A204.1 (cell line): ENCODE measurements around the gene TNRC18.

ENCODE experiments used
- FAIRE-seq: peaks from 2 replicates; lab custom pipeline; 2012; peaks lifted over from hg19 to GRCh38; lab: Jason Lieb, UNC

TNRC18 gene

GRCh38 chr7:5403442-5403841 lies 20.2 kb downstream of the TNRC18 start:
- no peak for FAIRE-seq

DNA sequence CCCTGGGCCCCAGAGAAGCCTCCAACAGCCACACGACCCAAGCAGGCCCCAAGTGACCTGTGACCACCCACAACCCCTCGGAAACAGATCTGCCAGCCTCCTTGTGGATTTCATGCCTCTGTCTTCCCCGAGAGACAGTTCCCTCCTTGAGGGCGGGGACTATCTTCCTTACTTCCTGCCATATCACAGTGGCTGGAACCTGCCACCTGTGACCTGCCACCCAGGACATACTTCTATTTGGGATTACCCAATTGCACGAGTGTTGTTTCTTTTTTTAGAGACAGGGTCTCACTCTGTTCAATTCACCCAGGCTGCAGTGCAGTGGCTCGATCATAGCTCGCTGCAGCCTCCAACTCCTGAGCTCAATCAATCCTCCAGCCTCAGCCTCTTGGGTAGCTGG lies 25.9 kb downstream of the TNRC18 start:
- no peak for FAIRE-seq

GRCh38 chr7:5396999-5397663 lies 26.5 kb downstream of the TNRC18 start:
- no peak for FAIRE-seq

DNA sequence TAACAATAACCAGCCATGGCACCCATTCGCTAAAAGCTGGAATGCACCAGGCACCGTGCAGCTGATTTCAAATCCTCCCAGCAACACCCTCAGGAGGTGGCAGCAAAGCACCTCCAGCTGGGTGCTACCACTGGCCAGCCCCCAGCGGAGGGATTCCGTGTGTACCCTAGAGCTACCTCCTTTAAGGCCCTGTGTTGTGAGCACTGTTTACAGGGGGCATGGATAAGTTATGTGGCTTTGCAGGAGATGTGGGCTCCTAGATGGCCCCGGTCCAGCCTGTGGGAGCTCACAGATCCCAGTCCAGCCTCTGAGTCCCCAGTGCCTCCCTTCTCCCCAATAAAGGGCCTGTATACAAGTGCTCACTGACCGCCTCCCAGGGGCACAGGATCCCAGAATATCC lies 27.1 kb downstream of the TNRC18 start:
- no peak for FAIRE-seq

DNA sequence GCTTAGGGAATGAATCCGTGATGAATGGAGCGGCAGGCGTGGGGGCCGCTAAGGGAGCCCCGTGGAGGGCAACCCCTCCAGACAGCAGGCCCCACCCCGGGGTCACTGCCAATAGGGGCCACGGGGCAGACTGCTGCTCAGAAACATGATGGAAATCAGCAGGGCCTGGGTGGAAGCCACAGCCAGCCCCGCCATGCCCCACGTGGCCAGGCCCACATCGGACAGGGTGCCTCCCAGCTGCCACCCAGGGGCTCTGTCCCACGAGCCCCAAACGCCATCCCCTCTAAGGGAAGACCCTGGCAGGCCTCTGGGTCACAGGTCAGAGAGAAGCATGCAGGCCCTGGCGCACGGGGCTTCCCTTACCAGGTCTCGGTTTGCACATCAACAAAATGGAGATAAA lies 28.4 kb downstream of the TNRC18 start:
- FAIRE-seq = no peak

DNA sequence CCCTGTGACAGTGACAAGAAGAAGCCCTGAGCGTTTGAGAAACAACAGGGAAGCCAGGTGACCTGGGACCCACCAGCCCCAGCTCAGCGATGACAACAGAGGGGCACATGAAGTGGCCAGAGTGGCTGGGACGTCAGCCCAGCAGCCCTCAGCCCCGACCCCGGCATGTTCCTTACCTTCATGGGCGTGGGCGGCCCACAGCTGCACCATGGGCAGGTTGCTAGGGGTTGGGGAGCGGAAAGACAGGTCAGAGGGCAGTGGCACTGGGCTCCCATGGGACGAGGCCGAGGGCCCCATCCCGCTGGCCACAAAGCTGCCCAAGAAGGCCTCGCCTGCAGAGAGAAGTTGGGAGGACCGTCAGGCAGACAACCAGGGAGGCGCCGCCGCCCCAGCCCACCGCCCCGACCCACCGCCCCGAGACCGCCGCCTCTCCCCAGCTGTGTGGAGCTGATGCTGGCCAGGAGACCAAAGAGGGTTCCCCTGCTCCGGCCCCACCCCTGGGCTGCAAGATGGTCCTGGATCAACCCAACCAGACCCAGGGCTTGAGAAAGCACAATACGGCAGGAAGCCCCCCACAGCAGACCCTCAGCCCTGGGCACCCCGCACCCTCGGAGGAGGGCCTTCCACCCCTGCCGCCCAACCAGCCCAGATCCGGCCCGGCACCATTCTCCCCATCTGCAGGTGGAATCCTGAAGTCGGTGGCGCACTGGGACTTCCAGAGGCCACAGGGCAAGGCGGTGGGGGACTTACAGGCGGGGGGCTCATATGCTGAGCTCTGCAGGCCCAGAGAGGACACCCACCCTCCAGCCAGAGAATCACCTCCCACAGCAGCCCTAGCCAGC lies 29.1 kb downstream of the TNRC18 start:
- no peak for FAIRE-seq

DNA sequence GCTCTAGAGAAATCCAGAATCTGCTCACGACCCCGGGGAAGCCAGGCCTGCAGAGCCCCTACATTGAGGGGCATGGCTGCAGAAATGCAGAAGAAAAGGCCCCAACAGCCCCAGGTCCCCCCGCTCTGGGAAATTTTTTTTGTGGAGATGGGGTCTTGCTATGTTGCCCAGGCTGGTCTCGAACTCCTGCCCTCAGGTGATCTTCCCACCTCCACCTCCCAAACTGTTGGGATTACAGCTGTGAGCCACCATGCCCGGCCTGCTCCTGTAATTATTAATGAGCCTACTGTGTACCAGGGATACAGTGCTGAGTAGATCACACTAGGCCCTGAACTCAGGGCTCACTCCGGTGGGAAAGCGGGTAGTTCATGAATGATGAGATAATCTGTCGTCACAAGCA lies 29.9 kb downstream of the TNRC18 start:
- no peak for FAIRE-seq

DNA sequence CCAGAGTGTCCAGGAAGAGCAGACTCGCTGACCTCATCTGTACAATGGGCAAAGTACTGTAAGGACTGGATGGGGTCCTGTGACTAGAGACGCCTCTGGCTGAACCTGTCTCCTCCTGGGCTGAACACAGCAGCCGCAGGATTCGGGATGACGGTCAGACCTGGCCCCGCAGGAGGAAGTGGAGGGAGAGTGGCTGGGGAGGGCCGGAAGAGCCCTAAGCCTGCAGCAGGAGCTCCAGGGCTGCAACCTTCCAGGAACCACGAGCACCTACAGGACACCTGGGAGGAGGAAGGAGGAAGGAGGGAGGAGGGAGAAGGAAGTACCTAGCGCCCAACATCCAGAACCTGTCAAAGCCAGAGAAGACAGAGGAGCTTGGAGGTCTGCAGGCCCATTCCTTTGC lies 30.3 kb downstream of the TNRC18 start:
- no peak for FAIRE-seq

GRCh38 chr7:5390918-5391317 lies 32.7 kb downstream of the TNRC18 start:
- FAIRE-seq = no peak

- FAIRE-seq = no peak
Measured at GRCh38 chr7:5388905-5389433, 34.7 kb downstream of the TNRC18 start.

DNA sequence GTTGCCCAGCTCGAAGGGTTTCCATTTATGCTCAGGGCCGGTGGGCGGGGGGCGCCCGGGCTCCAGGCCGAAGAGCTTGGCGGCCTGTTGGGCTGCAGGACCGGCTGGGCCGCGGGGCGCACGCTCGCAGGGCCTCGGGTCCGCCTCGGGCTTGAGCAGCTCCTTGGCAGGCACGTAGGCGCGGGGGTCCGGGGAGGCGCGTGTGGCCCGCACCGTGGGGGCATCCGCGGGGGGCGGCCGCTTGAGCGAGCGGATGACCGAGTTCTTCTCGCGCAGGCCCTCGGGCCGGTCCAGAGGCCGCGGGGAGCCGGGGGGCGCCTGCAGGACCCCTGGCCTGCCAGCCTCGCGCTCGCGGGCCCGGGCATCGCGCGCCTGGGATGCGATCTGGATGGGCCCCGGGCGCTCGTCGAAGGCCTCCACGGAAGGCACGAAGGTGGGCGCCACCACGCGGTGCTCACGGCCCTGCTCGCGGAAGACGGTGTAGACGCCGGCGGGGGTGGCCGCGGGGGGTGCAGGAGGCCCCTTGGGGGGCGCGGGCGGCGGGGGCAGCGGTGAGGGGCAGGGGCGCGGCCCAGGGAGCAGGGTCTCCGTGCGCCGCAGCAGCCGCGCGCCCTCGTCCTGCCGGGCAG lies 35.2 kb downstream of the TNRC18 start:
- FAIRE-seq = no peak

GRCh38 chr7:5387711-5388245 lies 35.9 kb downstream of the TNRC18 start:
- FAIRE-seq = no peak

DNA sequence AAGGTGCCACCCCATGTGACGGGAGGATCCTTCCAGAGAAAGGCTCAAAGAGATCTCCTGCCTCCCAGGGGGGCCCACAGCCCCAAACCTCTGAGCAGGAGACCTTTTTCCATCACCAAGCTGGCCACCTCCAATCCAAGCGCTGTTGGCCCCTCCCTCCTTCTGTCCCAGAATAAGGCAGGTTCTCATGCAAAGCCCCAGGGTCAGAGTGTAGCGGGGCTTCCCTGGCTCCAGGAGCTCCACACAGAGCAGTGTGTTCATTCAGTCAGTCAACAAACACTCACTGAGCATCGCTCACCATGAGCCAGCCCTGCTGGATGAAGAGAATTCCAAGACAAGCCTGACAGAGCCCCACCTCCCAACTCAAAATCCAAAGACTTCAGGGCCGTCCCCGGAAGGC lies 39.0 kb downstream of the TNRC18 start:
- no peak for FAIRE-seq

- FAIRE-seq = no peak
Measured at GRCh38 chr7:5383314-5384098, 40.1 kb downstream of the TNRC18 start.

GRCh38 chr7:5382281-5382892 lies 41.2 kb downstream of the TNRC18 start:
- FAIRE-seq = no peak

GRCh38 chr7:5381071-5381772 lies 42.4 kb downstream of the TNRC18 start:
- no peak for FAIRE-seq

DNA sequence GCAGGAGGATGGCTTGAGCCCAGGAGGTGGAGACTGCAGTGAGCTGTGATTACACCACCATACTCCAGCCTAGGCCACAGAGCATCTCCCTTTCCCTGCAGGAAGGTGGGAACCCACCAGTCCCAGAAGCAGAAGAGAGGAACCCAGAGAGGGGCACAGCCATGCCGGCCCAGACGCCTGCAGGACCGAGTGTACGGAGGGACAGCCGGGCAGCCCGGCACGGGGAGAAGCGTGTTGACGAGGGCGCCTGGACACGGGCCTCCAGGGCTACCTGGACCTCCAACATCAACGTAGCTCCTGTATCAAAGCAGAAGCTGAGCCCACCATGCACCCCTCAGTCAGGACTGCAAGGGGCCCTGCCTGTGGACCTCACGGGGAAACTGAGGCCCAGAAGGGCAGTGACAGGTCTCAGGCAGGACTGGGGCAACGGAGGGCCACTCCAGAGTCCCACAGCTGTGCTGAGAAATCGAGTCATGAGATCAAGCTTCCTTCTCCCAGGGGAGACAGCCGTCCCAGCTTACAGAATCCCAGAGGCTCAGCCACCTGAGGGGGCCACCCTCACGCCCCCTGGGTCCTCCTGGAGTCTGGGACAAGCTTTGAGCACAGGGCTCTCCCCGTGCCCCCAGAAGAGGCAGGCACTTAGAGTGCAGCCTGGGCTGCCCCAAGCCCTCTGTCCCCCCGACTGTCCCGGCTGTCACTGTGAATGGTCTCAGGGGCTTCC lies 43.1 kb downstream of the TNRC18 start:
- FAIRE-seq = no peak

DNA sequence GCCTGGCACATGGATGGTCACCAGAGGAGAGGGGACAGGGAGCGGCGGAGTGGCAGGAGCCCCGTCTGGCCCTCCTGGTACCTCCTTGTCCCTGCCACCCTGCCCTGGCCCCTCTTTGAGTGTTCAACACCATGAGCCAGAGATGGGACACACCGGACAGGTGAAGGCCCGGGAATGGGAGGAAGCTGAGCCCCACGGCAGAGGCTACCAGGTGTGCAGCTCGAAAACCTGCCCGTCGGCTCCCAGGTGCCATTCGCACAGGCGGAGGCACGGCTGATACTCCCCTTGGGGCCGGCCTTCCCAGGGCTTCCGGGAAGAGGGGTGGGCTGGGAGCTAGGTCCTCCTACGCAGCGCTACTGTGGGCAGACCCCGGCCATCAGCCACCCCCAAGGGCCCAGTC lies 44.1 kb downstream of the TNRC18 start:
- no peak for FAIRE-seq

DNA sequence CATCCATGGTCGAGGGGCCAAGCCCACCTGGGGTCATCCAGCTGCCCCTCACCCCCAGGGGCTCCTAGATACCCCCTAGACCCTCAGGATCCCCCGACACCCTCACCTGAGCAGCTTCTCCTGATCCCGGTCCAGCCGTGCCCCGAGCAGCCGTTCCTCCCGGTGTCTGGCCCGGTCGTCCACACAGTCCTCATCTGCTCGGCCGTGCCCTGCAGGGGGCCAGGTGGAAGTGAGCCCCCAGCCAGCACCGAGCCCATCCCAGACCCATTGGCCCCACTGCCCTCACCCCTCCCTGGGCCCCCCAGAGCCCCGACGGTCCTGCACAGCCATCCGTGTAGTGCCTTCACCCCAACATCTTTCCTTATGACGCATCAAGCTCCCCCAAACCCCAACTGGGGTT lies 45.8 kb downstream of the TNRC18 start:
- FAIRE-seq = no peak

- FAIRE-seq = no peak
Measured at GRCh38 chr7:5377279-5377678, 46.4 kb downstream of the TNRC18 start.
